Stimulated activated CD8-positive, alpha-beta memory T cell treated with anti-CD3 and anti-CD28 coated beads, Interleukin-15, amount 100 ng/mL, for 4 hours (primary cell): ENCODE data around the gene LRRN3.
A peak's percentile ranks its signal among the peaks of the same experiment; 100 is the strongest.

Experiments
- DNase-seq, 2 donors: peaks; one replicate each; pipeline ENCODE4 v3.0.0-alpha.2; 2020; ENCODE audit warnings: low read depth in 2 of 2

The LRRN3 gene

DNA sequence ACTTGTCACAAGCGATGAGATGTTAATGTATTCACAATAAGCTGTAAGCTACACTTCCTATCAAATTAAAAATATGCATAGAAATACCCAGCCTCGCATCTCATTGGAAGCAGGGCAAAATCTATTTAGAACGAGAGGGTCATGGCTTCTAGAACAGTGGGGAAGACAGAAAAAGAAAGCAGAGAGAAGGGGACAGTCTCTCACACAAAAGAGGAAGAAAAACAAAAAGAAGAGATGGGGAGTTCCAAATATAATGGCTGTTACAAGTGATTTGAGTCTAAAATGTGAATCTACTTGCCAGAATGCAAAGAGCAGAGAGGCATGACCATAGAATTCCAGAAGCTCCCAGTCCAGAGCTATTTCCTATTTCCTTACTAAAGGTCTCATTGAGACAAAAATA, 13.8 kb downstream of the LRRN3 start:
- no peak for DNase-seq

DNA sequence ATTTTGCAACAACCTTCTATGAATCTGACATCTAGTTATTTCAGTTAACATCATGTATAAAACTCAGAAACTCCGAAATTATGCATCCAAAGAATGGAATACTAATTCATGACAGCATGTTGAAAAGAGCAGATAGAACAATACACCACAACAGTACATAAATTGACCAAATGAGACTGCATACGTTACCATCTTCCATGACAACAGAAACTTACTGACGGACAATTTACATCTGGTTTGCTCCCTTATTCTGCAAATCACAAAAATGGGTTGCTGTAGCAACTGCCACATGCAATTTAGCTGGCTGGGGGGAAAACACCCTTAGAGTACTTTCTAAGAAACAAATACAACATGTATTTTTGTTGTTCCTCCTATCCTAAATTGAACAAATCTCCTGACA, 14.3 kb downstream of the LRRN3 start:
- no peak for DNase-seq

DNA sequence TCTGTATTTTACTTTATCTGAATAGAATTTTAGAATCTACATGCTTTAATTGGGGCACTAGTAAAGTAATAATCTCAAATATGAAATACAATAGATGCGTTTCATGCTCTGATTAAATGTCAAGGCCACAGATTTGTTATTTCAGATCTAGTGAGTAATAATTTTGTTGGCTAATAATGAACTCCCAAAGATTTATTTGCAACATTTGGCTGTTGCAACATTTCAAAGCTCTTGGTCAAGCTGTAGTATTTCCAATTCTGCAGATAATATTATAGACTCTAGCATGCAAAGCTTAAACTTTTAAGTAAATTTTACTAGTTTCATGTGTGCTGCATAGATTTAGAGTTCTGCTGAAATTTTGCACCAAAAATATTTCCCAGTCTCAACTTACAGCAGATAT, 16.7 kb downstream of the LRRN3 start:
- DNase-seq, result no peak

DNA sequence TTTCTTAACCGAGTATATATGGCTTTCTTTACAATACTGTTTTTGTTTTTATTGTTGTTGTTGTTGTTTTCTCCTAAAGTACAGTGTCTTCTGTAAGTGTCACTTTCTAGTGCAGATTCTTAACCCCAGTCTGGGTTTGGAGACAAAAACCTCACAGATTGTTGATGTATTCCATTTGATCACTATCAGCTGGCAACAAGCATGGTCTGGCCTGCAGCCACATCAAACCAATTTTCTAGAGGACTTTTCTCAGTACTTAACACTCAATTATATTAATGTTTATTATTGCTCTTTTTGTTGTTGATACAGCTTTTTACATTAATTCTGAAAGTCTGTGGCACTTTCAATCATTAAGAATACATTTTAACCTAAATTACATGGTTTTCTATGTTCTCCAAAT, 17.1 kb downstream of the LRRN3 start:
- no peak for DNase-seq

DNA sequence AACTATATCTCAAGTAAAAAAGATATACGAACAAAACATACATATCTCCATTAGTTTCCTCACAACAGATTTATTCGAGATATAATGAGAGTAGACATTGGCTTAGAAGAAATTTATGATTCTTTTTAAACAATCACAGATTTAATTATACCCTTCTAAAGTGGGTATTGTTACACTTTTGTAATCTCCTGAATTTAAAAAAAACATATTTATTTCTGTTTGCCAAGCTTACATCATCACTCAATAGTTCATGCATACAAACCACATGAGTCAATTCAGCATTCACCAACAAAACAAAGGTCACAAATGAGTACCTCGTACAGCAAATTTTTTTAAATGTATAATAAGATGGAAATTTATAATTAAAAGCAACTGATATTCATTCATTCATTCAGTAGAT, 17.6 kb downstream of the LRRN3 start:
- no peak for DNase-seq

DNA sequence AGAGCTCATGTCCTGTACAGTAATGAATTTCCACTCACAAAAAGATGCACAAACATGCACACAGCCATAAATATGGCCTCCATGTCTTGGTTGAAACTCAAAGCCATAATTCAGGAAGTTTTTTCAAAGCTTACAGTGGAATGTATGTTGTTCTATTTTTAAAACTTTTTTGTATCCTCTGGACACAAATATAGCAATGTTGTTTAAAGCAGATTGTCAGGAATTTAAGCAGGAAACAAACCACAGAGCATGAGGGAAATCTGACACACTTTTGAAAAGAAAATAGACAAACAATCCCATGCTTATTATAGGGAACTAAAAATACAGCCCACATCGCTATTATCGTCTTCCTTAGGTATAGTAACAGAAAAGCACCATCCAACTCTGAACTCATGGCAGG, 21.5 kb downstream of the LRRN3 start:
- no peak for DNase-seq

DNA sequence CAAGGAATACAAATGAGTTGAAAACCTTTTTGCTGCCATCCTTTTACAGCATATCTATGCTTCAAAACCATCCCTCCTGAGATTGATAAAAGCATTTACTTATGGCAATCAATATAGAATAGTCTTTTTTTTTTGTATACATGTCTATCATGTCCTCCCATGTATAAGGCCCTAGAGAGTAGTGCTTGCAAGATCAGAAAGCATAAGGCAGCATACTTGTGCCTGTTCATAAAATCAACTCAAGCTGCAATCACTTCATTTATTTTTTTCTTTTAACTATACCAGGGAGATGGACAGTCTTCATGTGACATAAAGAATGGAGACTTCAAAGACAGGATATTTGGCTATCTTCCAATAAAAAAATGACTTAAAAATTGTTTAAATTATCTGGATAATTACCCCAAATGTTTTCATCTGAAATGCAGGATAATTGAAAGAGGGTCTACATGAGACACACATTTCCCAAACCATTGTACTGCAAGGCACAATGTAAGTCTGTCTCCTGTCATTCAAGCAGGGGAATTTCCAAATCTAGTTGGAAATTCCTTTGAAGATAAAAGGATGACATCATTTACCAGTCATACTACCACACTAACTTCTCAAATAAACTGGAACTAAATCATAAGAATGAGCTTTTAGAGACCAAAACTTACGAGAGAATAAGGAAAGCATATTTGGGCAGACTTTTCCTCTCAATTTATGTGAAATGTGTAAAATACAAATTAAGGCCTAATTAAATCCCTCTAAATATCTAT, 22.5 kb downstream of the LRRN3 start:
- no peak for DNase-seq

DNA sequence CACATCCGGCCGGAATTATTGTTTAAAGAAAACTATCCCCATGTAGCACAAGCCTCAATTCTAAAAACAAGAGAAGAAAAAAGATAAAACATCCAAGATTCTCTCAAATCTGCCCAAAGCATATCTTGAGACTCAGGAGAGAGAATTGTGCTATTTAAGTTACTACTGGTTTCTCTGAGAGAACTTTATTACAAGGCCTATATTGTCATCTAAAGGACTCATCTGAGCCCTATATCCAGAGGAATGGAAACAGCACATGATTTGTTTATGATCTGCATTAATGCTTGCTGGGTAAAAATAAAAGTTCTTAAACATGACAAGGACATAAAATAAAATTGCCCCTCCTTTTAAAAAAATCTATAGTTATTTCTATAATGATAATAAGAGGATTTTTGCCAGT, 25.0 kb downstream of the LRRN3 start:
- DNase-seq, result no peak

DNA sequence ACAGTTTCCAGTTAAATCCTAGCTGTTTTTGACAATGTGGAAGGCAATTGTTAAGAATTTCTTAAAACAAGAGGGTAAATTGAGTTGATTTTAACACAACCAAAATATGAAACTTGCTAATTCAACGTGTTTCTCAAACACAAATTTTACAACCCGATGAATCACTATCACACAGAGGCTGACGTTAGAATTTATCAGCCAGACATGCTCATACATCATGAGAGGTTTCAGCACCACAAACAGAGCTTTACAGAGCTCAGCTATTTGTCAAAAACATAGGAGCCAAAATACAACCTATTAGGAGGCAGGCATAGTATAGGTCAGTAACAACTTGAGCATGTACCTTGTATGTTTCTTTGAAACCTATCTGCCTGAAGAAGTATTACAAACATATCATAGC, 36.1 kb downstream of the LRRN3 start:
- no peak for DNase-seq

DNA sequence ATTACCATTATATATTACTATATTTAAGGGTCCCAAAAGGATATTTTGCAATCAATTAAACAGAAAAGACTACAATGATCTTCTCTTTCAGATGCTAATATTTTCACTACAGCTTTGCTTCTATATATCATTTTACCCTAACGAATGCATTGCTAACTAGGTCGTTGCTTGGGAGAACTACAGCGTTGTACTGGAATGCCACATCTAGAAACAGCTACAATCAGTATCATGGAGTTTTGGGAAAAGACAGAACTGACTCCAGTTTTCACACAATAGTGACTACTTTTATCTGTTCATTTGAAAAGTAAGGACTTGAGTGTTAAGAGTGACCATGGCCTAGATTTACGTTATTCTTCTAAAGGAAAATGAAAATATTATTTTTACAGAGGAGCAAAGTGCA, 38.5 kb downstream of the LRRN3 start:
- DNase-seq, result no peak

DNA sequence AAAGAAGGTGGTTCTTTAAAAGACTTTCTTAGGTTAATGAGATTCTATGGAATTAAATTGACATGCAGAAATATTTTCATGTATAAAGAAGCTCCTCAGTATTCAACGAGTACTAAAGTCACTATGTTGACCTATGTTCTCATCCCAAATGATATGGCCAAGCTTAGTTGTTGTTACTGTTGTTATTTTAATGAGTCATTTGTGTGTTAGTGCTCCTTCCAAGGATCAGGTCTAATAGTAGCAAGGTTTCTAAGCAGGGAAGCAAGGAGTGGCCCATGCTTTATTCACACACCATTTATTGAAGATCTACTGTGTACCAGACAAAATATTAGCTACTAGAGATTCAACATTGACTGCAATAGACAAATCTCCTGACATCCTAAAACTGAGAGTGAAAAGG, 41.9 kb downstream of the LRRN3 start:
- no peak for DNase-seq

DNA sequence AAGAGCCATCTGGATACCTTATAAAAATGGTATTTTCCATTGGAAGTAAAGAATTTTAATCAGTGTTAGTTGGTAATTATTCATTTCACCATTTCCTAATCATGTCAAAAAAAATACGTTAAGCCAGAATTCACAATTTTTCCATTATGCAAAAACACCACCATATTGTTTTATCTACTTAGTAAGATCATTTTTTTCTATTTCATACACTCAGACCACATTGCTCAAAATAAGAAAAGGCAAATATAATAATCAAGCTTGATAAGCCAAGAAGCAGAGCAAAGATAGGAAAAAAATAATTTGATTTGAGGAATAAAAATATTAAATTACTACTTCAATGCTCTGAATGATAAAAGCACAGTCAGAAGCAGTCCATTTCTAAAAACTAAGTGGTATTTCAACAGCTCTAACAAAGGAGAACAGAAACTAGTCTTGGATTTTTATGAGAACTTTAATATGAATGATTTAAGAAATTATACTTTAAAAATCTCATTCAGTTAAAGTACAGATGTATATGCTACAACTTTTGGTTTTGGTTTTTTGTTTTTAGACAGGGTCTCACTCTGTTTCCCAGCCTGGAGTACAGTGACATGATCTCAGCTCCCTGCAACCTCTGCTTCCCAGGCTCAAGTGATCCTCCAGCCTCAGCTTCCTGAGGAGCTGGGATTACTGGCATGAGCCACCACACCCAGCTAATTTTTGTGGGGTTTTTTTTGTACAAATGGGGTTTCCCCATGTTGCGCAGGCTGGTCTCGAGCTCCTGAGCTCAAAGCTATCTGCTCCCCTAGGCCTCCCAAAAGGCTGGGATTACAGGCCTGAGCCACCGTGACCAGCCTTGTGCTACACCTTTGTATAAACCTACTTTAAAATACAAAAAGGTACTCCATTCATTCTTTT, 46.6 kb downstream of the LRRN3 start:
- no peak for DNase-seq

DNA sequence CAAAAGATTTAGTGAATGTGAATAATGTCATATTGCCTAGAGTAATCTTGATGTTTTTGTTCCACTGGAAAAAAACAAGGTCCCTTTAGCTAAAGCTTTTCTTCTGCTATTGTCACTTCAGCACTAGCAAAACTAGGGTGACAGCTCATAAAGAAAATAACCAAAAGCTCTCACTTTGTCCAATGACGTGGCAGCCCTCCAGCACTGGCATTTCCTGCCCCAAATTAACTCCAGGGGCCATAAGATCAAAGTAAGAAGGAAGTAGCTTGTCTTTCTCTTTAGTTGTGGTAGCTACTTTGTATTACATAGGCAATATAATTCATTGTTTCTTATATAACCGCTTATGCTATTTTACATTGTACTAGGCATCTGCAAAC, 47.3 kb downstream of the LRRN3 start:
- peak; percentile 13 to 27 for DNase-seq

DNA sequence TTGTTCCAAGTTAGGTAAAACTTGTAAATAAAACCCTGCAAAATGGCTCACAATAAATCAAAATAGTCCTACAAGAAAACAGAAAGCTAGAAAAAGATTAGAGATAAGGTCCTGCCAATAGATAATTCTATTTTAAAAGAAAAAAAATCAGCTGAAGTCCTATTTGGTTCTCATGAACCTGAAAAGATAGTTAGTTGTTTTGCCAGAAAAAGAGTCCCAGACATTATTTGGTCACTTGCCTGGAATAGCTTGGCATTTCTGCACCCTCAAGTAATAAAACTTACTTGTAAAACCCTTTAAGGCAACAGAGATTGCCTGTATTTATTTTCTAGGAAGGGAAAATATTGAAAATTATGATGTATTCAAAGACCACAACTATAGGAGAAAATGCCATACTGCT, 47.7 kb downstream of the LRRN3 start:
- no peak for DNase-seq

DNA sequence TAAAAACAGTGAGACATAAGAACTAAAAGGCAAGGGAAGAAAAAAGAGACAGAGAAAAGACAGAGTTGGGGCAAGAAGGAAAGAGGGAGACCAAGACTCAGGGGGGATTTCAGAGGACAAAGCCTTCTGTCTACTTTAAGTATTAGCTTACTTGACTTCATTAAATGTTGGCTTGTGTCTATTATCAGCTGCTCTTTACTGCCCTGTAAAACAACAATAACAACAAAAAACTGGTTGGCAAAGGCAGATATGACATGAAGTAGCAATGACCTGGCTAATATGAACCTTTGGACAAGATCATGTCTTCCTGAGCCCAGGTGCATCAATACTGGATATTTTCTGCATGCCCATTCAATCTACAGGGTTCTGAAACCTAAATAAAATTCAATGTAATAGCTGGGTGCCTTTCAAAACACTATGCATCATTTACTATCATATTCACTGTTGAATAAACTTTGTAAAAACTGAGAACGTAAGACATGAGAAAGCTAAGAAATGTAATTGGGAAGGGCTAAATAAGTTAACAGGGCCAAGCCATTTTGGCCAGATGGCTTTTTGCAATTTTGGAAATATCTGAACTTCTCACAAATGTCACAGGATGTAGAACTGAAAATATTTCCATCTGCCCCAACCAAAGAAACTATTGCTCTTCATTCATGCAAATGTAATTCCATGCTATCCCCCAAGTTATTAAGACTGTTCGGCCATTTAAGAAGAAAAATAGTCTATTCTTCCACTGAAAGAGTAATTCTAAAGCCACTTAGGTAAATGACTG, 49.4 kb downstream of the LRRN3 start:
- DNase-seq, result no peak

DNA sequence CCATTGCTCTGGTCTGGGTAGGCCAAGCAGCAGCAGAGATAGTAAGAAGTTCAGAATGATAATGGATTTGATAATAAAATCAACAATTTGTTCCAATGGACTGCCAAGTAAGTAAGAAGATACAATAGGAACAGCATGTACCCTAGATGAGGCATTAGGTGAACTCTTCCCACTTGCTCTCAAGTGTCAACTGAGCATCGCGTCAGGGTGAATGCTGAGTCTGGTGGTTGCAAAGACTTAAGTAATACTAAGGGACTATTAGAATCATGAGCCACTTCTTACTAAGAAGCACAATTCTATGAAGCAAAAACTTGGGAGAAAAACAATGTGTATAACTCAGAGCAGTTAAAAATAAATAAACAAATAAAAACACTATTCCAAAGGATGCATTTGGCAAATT, 54.5 kb downstream of the LRRN3 start:
- no peak for DNase-seq

DNA sequence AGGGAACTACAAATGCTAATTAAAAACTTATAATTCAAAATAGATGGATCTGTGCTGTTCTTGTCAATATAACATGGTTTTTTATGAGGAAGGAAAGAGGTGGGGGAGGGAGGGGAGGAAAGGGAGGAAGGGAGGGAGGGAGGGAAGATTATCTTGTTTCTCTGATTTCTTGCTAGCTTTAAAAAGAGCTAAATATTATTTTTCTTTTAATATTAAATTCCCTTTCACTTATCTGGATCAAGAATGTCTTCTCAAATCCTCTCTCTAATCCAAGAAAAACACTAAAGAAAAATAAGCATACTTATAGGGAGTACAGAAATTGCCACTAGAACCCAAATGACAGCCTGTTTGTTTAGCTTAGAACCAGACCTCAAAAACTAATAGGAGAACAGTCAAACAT, 55.2 kb downstream of the LRRN3 start:
- DNase-seq, result no peak

DNA sequence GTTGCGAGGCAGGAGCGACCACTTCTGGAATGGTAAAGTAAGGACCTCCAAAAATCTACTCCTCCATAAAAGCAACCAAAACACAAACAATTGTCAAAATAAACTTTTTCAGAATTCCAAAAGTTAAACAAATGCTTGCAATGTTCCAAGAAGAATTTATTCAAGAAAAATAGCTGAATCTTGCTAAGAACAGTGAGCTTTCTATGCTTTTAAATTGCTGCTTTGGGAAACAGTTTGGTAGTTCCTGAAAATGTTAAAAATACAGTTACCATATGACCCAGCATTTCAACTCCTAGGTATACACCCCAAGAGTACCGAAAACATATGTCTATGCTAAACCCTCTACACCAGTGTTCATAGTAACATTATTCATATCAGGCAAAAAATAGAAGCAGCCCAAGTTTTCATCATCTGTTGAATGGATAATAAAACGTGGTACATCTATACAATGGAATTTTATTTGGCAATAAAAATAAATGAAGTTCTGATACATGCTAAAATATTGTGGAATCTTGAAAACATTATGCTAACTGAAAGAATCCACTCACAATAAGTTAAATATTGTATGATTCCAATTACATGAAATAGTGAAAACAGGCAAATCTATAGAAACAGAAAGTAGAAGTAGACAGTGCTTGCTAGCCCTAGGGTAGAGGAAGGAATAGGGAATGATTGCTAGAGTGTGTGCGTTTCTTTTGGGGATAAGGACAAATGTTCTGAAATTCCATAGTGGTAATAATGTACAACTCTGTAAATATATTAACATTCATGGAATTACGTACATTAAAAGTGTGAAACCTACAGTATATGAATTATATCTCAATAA, 57.0 kb downstream of the LRRN3 start:
- no peak for DNase-seq

DNA sequence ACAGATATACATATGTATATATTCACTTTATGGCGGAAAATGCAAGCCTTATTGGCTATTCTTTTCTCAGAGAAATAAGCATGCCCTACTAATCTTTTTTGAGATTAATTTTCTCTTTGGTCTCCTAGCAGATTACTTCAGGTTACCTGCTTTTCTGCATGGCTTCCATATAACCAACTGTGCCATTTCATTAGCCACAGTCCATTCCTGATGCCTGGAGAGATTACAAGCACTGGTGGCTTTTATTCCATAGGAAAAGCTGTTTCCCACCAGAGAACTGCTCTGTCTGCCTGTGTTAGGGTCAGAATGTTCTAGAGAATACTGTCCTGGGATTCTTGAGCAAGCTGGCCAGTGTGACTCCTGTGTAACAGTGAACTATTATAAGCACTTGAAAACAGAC, 59.8 kb downstream of the LRRN3 start:
- DNase-seq, result no peak

DNA sequence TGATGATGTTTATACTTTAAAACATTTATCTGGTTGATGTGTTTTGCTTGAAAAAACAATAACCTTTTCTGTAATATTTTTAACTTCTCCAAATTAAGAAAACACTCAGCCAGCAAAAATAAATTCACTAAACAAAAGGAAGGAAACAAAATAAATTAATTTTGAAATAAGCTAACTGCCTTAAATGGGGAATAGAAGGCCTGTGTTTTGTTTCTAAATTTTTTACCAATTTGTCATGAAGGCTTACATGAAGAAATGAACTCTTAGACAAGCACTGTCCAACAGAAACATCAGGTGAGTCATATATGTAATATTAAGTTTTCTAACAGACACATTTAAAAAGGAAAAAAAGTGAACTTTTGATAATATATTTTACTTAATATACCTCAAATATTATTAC, 68.5 kb downstream of the LRRN3 start:
- no peak for DNase-seq

DNA sequence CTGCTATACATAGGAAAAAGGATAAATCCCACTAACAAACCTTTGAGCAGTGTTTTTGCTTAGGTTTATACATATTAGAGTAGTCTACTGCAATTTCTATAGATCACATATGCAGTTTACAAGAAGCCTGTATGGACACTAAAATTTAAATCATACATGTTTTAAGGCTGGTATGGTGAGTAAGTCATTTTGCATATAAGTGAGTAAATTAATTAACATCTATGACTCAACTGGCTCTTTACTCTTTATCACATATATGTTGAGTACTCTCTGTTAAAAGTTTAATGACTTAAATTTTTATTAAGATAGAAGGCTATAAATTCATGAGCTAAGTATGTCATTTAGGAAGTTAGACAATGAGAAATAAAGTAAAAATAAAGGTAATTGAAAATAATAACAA, 69.4 kb downstream of the LRRN3 start:
- DNase-seq, result no peak

DNA sequence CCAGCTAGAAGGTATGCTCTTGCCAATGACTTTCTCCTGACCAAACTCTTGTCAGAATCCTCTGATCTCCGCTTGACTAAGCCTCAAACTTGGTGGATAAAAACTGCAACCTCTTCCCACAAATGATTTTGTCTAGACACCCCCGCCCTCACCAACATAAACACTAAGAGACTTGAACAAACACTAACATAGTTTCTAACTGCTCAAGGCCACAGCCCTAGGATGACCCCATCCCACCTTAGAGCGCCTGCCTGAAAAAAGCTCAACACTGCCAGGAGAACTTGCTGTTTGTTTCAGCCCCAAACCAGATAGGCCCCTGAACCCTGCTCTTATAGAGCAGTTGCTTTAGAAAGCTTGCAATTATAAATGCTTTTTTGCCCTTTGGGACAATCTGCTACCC, 71.8 kb downstream of the LRRN3 start:
- no peak for DNase-seq
